ENCODE data around the gene SDCBP2. TPM values are rescaled to one million over a fixed set of nuclear protein-coding genes. Genes with fewer than 3 reads are reported as not detected.

The SDCBP2 gene
- total and polyA plus RNA-seq, 2 experiments from 2014 or later, result 3.2 to 5.3 TPM

DNA sequence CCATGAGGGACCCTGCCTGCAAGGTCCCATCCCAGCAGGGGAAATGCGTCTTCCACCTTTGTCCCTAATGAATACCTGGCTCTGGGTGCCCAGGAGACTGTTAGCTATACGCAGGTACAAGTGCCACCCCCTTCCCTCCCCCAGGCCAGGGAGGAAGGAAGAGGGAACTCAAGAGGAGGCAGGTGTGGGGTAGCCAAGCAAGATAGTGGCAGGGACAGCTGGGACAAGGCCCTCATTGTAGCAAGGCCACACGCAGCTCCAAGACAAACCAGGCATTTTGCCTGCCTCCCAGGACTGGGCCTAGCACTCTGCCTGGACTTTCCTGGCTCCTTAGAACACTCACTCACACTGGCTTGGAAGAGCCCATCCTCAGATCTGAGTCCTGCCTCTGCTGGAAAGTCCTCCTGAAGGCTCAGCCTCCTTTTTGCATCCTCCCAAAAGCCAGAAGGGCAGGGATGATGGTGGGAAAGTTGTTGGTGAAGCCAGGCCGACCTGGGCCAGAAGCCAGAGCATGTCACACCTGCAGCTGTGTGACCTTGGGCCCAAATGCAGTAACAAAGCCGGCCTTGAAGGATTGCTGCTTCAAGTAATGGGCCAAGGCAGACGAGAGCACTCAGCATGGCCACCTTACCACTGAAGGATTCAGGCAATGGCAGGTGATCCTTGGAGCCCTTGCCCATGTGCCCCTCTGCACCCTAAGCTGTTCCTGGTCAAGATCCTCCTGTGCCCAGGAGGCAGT, 35.1 kb downstream of the SDCBP2 start:
- Histone ChIP-seq H4K20me1 (replicated peaks; ENCODE audit: insufficient read depth) (no peaks in the 10 kb centered on the region), H2AFZ (no peak overlapping the region), H3K79me2 (replicated peaks; ENCODE audit: insufficient read depth) (no peaks in the 10 kb centered on the region), H3K4me2 (no peak overlapping the region), H3K4me3 (no peak overlapping the region), H3K27me3 (ENCODE audit: insufficient read depth) (no peaks in the 10 kb centered on the region), H3F3A (replicated peaks; ENCODE audit: low read depth) (no peaks in the 10 kb centered on the region), H3K4me1 (ENCODE audit: insufficient read depth) (no peaks in the 10 kb centered on the region), H3K27ac (ENCODE audit: low read depth) (no peak overlapping the region), H3K36me3 (ENCODE audit: insufficient read depth) (no peaks in the 10 kb centered on the region), H3K9me2 (ENCODE audit: insufficient read depth) (no peaks in the 10 kb centered on the region)
- peaks cover 4% of the 10 kb centered on the region for H3K27me3 Mint-ChIP-seq (ENCODE audit: insufficient read depth, low read depth, poor library complexity)
- no peak overlapping the region for H3K27ac Mint-ChIP-seq
- H3K4me1 Mint-ChIP-seq, result no peaks in the 10 kb centered on the region
- DNase-seq (ENCODE audit: low spot score) (no peak), ATAC-seq (no peak)
- TF ChIP-seq EZH2phosphoT487 (IDR thresholded peaks at IDR 0.05; ENCODE audit: unreplicated experiment) (no peak), CREB1 (CRISPR knock-in tag; IDR thresholded peaks at IDR 0.05; ENCODE audit: low read depth) (no peak), STAT1 (IDR thresholded peaks at IDR 0.05; ENCODE audit: unreplicated experiment) (no peak), POLR2AphosphoS5 (IDR thresholded peaks at IDR 0.05; ENCODE audit: low read depth) (no peak), REST (IDR thresholded peaks at IDR 0.05; ENCODE audit: unreplicated experiment) (no peak), ZNF114 (CRISPR knock-in tag; IDR thresholded peaks at IDR 0.05) (no peak), ZNF331 (CRISPR knock-in tag; IDR thresholded peaks at IDR 0.05; ENCODE audit: low read depth) (no peak), EZH2 (IDR thresholded peaks at IDR 0.05; ENCODE audit: low read depth, unreplicated experiment) (no peak)
- no peaks in the 10 kb centered on the region for H3K36me3 Mint-ChIP-seq (ENCODE audit: low read depth)
- no peaks in the 10 kb centered on the region for H3K9me3 Mint-ChIP-seq
- no peak overlapping the region for H3K4me3 Mint-ChIP-seq

DNA sequence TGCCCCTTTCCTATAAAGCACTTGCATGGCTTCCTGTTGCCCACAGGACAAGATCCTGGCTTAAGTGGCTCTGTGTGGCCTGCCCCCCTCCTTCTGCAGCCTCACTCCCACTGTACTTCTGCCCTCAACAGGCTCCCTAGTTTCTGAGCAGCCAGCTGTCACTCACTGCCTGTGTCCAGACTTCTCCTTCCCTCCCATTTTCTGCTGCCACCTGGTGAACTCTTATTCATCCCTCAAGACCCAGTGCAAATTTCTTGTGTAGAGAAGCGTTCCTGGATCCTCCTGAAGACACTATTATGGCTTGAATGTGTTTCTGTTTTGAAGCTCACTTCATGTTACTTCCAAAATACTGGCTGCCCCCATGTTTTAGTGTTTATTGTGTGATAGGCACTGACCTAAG, 36.3 kb downstream of the SDCBP2 start:
- Histone ChIP-seq H3K27me3 (ENCODE audit: insufficient read depth) (no peaks in the 10 kb centered on the region), H3K4me2 (no peak overlapping the region), H3K4me1 (ENCODE audit: insufficient read depth) (no peaks in the 10 kb centered on the region), H3F3A (replicated peaks; ENCODE audit: low read depth) (no peaks in the 10 kb centered on the region), H4K20me1 (replicated peaks; ENCODE audit: insufficient read depth) (no peaks in the 10 kb centered on the region), H3K4me3 (no peak overlapping the region), H3K36me3 (ENCODE audit: insufficient read depth) (no peaks in the 10 kb centered on the region), H3K9me2 (ENCODE audit: insufficient read depth) (no peaks in the 10 kb centered on the region), H3K79me2 (replicated peaks; ENCODE audit: insufficient read depth) (no peaks in the 10 kb centered on the region), H3K27ac (ENCODE audit: low read depth) (no peak overlapping the region), H2AFZ (no peak overlapping the region)
- peaks cover 6% of the 10 kb centered on the region for H3K27me3 Mint-ChIP-seq (ENCODE audit: insufficient read depth, low read depth, poor library complexity)
- no peak for TF ChIP-seq POLR2AphosphoS5 (IDR thresholded peaks at IDR 0.05; ENCODE audit: low read depth)
- no peak for TF ChIP-seq STAT1 (IDR thresholded peaks at IDR 0.05; ENCODE audit: unreplicated experiment)
- TF ChIP-seq CTCF (conservative IDR thresholded peaks at IDR 0.05; ENCODE audit: low read depth in 2 of 2), result no peak
- H3K27ac Mint-ChIP-seq, result no peak overlapping the region
- H3K36me3 Mint-ChIP-seq (ENCODE audit: low read depth), result no peaks in the 10 kb centered on the region
- no peak overlapping the region for H3K4me3 Mint-ChIP-seq
- no peak for DNase-seq (ENCODE audit: low spot score)
- no peaks in the 10 kb centered on the region for H3K9me3 Mint-ChIP-seq
- ATAC-seq, result no peak
- no peaks in the 10 kb centered on the region for H3K4me1 Mint-ChIP-seq

All from GM23338 (cell line).